K562 (cell line): ENCODE data around the gene TMEM150A. TPM values are rescaled to one million over a fixed set of nuclear protein-coding genes. Genes with fewer than 3 reads are reported as not detected.

ENCODE experiments used
- CBX1 ChIP-seq: sonication (generic); IDR thresholded peaks from 2 replicates; pipeline ENCODE4 v1.6.1; 2016; ENCODE audit warnings: antibody characterized with exemption, low read depth, mild to moderate bottlenecking
- FUS ChIP-seq: fragments of 200-400 bp; formaldehyde crosslinking; optimal IDR thresholded peaks from 2 replicates; pipeline ENCODE3; 2017; ENCODE audit warnings: low read depth, low read length
- GTF2F1 ChIP-seq: IDR thresholded peaks from 2 replicates; pipeline ENCODE4 v1.6.1; 2011; ENCODE audit warnings: low read depth, low read length, improper control_type of control experiment
- KHSRP ChIP-seq: fragments of 450-650 bp; IDR thresholded peaks from 2 replicates; pipeline ENCODE4 v1.6.1; 2017
- MAFF ChIP-seq: IDR thresholded peaks from 2 replicates; pipeline ENCODE4 v1.6.1; 2012; ENCODE audit warnings: low read length, improper control_type of control experiment
- MTA1 ChIP-seq: fragments of 450-650 bp; IDR thresholded peaks from 2 replicates; pipeline ENCODE4 v1.6.1; 2017; ENCODE audit warnings: borderline replicate concordance
- PHTF2 ChIP-seq: fragments of 250-450 bp; sonication (Bioruptor Pico); IDR thresholded peaks from 2 replicates; pipeline ENCODE4 v1.5.0; 2021; ENCODE audit warnings: mild to moderate bottlenecking
- POU5F1 ChIP-seq: fragments of 150-350 bp; IDR thresholded peaks from 2 replicates; pipeline ENCODE4 v1.6.1; 2014; ENCODE audit warnings: borderline replicate concordance, low read length, low read depth, mild to moderate bottlenecking; ENCODE audit not compliant: partially characterized antibody
- RBBP5 ChIP-seq: fragments of 200-600 bp; sonication (generic); IDR thresholded peaks from 2 replicates; pipeline ENCODE4 v1.6.1; 2012; ENCODE audit warnings: borderline replicate concordance, mild to moderate bottlenecking, low read length, control low read depth, inconsistent platforms; ENCODE audit not compliant: insufficient read depth, poor library complexity, severe bottlenecking
- SRSF3 ChIP-seq: fragments of 200-400 bp; formaldehyde crosslinking; IDR thresholded peaks from 2 replicates; pipeline ENCODE4 v1.6.1; 2016; ENCODE audit warnings: mild to moderate bottlenecking, low read length, moderate library complexity; ENCODE audit not compliant: insufficient read depth
- TAF9B ChIP-seq: fragments of 450-650 bp; IDR thresholded peaks from 2 replicates; pipeline ENCODE4 v1.6.1; 2018; ENCODE audit warnings: mild to moderate bottlenecking; ENCODE audit not compliant: partially characterized antibody
- ZNF830 ChIP-seq: fragments of 250-450 bp; sonication (Bioruptor Pico); IDR thresholded peaks from 2 replicates; pipeline ENCODE4 v1.5.0; 2021; ENCODE audit warnings: mild to moderate bottlenecking
- polyA plus RNA-seq, 8 experiments: library from polyadenylated mRNA; depleted of rRNA in 4 of 8; stranded (reverse) in 5 of 8; unstranded in 3 of 8; fragments of >200 nt; fragmentation: Nextera tagmentation in 2 of 8; fragmentation: Illumina TruSeq in 1 of 8; extraction: Ambion mirVana in 2 of 8; extraction: Trizol in 1 of 8; gene quantifications; 2 replicates each; pipeline versions ENCODE4 v1.2.1 to v1.2.3, GENCODE V29; 2011 to 2014; ENCODE audit warnings: inconsistent platforms in 1 of 8, missing spikeins in 1 of 8
- total RNA-seq, 7 experiments: library from RNA; depleted of rRNA in 6 of 7; stranded (reverse); fragments of >200 nt in 6 of 7; fragmentation: Illumina TruSeq in 2 of 7; extraction: Trizol in 2 of 7; gene quantifications; 2 replicates each; pipeline versions ENCODE4 v1.2.1 to v1.2.3, GENCODE V29; 2011 to 2021; ENCODE audit warnings: low replicate concordance in 1 of 7
- TF ChIP-seq, protein P1 (sequence below): fragments of 250-450 bp; sonication (Bioruptor Pico); IDR thresholded peaks from 2 replicates; pipeline ENCODE4 v1.9.0; 2021; ENCODE audit warnings: mild to moderate bottlenecking, inconsistent platforms
- TF ChIP-seq, protein P2 (sequence below), 2 experiments: fragments of 450-650 bp; conservative IDR thresholded peaks; 2 replicates each; pipeline ENCODE4 v1.6.1; 2017; ENCODE audit warnings: mild to moderate bottlenecking in 2 of 2, moderate library complexity in 2 of 2
- TF ChIP-seq, protein P3 (sequence below): fragments of 250-450 bp; sonication (Bioruptor Pico); IDR thresholded peaks from 2 replicates; pipeline ENCODE4 v1.8.0; 2021; ENCODE audit warnings: moderate library complexity, mild to moderate bottlenecking, inconsistent platforms
- TF ChIP-seq, protein P4 (sequence below): fragments of 250-450 bp; sonication (Bioruptor Pico); IDR thresholded peaks from 2 replicates; pipeline ENCODE4 v1.5.0; 2021; ENCODE audit warnings: mild to moderate bottlenecking, moderate library complexity
- TF ChIP-seq, protein P5 (sequence below): fragments of 450-650 bp; IDR thresholded peaks from 2 replicates; pipeline ENCODE4 v1.6.1; 2016

The TMEM150A gene
- total and polyA plus RNA-seq, 9 of the 15 experiments (the other 6 are each of a cell fraction or from before 2014, with no cell fraction given): 3.9 to 17.1 (median 8.4) TPM

DNA sequence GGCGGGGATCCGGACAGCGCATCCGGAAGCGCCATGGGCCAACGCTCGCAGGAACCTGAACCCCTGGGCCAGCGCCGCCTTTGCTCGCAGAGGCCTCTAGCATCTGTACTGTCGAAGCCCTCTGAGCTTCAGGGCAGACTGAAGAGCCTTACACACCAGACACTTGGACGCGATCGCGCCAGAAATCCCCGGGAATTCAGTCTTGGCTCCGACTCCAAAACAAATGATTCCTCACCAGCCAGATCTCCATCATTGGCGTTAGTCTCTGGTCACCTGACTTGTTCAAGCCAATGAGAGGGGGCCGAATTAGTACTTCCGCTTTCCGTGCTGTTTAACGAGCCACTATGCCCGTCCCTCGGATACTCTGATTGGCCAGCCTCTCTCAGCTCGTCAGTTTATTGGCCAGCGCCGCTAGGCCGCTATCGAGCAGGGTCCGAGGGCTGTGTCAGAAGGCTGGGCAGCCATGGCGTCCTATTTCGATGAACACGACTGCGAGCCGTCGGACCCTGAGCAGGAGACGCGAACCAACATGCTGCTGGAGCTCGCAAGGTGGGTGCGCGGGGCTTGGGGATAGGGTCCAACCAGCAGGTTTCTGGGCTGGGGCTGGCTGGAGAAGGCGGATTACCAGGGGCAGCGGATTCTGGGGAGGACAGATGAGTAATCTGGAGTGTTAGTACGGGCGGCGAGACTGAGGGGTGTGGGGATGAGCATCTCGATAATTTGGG is 7.0 kb downstream of the TMEM150A start, which contains the start of gene RNF181 (continued):
- TF ChIP-seq, protein P1, sequence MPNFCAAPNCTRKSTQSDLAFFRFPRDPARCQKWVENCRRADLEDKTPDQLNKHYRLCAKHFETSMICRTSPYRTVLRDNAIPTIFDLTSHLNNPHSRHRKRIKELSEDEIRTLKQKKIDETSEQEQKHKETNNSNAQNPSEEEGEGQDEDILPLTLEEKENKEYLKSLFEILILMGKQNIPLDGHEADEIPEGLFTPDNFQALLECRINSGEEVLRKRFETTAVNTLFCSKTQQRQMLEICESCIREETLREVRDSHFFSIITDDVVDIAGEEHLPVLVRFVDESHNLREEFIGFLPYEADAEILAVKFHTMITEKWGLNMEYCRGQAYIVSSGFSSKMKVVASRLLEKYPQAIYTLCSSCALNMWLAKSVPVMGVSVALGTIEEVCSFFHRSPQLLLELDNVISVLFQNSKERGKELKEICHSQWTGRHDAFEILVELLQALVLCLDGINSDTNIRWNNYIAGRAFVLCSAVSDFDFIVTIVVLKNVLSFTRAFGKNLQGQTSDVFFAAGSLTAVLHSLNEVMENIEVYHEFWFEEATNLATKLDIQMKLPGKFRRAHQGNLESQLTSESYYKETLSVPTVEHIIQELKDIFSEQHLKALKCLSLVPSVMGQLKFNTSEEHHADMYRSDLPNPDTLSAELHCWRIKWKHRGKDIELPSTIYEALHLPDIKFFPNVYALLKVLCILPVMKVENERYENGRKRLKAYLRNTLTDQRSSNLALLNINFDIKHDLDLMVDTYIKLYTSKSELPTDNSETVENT (CRISPR knock-in tag): no peak
- TF ChIP-seq, protein P2, sequence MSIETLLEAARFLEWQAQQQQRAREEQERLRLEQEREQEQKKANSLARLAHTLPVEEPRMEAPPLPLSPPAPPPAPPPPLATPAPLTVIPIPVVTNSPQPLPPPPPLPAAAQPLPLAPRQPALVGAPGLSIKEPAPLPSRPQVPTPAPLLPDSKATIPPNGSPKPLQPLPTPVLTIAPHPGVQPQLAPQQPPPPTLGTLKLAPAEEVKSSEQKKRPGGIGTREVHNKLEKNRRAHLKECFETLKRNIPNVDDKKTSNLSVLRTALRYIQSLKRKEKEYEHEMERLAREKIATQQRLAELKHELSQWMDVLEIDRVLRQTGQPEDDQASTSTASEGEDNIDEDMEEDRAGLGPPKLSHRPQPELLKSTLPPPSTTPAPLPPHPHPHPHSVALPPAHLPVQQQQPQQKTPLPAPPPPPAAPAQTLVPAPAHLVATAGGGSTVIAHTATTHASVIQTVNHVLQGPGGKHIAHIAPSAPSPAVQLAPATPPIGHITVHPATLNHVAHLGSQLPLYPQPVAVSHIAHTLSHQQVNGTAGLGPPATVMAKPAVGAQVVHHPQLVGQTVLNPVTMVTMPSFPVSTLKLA (conservative IDR thresholded peaks at IDR 0.05): peak; percentile 57 to 84
- TF ChIP-seq, protein P3, sequence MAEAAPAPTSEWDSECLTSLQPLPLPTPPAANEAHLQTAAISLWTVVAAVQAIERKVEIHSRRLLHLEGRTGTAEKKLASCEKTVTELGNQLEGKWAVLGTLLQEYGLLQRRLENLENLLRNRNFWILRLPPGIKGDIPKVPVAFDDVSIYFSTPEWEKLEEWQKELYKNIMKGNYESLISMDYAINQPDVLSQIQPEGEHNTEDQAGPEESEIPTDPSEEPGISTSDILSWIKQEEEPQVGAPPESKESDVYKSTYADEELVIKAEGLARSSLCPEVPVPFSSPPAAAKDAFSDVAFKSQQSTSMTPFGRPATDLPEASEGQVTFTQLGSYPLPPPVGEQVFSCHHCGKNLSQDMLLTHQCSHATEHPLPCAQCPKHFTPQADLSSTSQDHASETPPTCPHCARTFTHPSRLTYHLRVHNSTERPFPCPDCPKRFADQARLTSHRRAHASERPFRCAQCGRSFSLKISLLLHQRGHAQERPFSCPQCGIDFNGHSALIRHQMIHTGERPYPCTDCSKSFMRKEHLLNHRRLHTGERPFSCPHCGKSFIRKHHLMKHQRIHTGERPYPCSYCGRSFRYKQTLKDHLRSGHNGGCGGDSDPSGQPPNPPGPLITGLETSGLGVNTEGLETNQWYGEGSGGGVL (CRISPR knock-in tag): no peak
- TF ChIP-seq, protein P4, sequence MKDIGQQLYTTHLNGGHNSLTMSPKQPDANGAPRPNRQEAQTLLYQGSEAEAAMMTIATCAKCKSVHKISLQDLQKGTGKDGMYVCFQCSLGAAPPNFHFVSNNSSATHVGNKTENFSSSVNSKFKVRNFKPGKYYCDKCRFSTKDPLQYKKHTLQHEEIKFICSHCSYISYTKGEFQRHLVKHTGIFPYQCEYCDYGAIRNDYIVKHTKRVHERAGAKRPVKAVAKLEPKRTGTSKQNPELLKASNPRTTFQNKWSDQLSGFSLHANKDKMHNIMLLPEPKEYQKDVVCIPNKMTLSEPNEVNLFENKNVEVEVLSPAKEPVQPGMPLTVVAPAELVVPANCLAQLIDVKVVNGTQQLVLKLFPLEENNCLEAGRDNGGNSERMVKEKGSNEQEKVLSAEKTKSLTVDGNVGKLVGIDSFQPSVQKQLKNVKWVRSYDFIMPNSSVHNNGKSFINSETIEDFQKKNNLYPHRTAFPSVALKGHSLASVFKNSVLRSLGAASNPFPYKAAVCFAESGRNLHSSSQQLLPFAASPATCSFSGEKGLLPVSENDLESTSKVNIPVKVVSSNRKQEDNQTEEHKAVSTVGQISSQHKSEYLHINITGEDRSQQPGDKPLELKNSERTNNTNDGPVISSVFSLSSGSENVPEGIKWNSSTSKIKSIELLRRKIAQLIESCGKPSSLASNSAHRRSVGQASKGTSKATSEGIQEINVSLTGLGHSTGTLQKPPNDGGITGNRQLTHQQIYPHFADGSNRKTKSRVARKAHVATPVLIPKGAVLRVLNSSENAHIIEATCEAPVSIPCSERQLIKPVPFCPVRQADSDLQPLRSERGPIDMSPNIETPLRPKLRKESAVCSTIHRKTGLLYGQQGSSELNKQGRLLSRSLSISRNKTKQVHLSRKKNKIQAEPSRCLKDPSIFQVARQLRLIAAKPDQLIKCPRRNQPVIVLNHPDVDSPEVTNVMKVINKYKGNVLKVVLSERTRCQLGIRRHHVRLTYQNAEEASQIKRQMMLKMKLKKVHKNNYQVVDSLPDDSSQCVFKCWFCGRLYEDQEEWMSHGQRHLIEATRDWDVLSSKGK (CRISPR knock-in tag): no peak
- TF ChIP-seq POU5F1: no peak
- TF ChIP-seq RBBP5: peak; percentile 60
- TF ChIP-seq FUS: no peak
- TF ChIP-seq TAF9B: peak; percentile 69
- no peak for TF ChIP-seq KHSRP
- TF ChIP-seq CBX1: 0 out of 2 replicates have a peak, but pooled peaks have one; percentile 25
- TF ChIP-seq MAFF: no peak
- TF ChIP-seq PHTF2 (CRISPR knock-in tag): no peak
- no peak for TF ChIP-seq MTA1
- peak; percentile 69; the same call in 1 of the 2 replicates for TF ChIP-seq GTF2F1
- TF ChIP-seq, protein P5, sequence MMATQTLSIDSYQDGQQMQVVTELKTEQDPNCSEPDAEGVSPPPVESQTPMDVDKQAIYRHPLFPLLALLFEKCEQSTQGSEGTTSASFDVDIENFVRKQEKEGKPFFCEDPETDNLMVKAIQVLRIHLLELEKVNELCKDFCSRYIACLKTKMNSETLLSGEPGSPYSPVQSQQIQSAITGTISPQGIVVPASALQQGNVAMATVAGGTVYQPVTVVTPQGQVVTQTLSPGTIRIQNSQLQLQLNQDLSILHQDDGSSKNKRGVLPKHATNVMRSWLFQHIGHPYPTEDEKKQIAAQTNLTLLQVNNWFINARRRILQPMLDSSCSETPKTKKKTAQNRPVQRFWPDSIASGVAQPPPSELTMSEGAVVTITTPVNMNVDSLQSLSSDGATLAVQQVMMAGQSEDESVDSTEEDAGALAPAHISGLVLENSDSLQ: no peak; the same call in 1 of the 2 replicates
- TF ChIP-seq ZNF830 (CRISPR knock-in tag): no peak
- no peak for TF ChIP-seq SRSF3
